GM12878 (cell line): ENCODE results near the gene MYCBPAP. TPM values are rescaled to one million over a fixed set of nuclear protein-coding genes. Genes with fewer than 3 reads are reported as not detected.

Source experiments
- ATAC-seq: fragments of 200-7000 bp; cut with Tn5 transposase; 3 replicates; pipeline ENCODE4 v1.9.1; 2020; ENCODE audit warnings: mild to moderate bottlenecking, moderate library complexity
- BruUV-seq: library from RNA; stranded (reverse); fragments of 400-500 nt; replicated peaks from 2 replicates; lab custom pipeline; 2021; lab: Mats Ljungman, UMichigan
- CTCF ChIA-PET: fragments of 300-600 bp; sonication (Branson Sonifier 250); formaldehyde crosslinking; extraction: SDS; loops from one replicate; lab custom pipeline; 2021; ENCODE audit warnings: inconsistent platforms; lab: Yijun Ruan, JAX
- POLR2A ChIA-PET: fragments of 350-600 bp; formaldehyde crosslinking; extraction: SDS; loops from one replicate; lab custom pipeline; 2021; ENCODE audit warnings: inconsistent platforms; lab: Charles Lee
- RAD21 ChIA-PET: fragments of 300-600 bp; sonication (Branson Sonifier 250); formaldehyde crosslinking; loops from one replicate; lab custom pipeline; 2023; ENCODE audit warnings: antibody characterized with exemption; ENCODE audit not compliant: unreplicated experiment; lab: Charles Lee
- SMC1A ChIA-PET: fragments of 300-600 bp; sonication (Branson Sonifier 250); formaldehyde crosslinking; loops from one replicate; lab custom pipeline; 2023; ENCODE audit not compliant: unreplicated experiment, uncharacterized antibody; lab: Charles Lee
- DNase-seq: peaks from one replicate; pipeline ENCODE4 v3.0.0-alpha.2; 2011; ENCODE audit warnings: low read depth, low spot score
- FAIRE-seq: peaks from 3 replicates; lab custom pipeline; 2011; peaks lifted over from hg19 to GRCh38; lab: Jason Lieb, UNC
- H2AFZ ChIP-seq: 2 replicates; pipeline ENCODE4 v1.6.0; 2011; ENCODE audit warnings: low read depth, low read length, control low read depth; ENCODE audit not compliant: control insufficient read depth
- H3K27ac ChIP-seq: 2 replicates; pipeline ENCODE4 v1.5.1; 2011; ENCODE audit warnings: control low read depth; ENCODE audit not compliant: control insufficient read depth, insufficient read depth
- H3K27me3 ChIP-seq, 2 experiments: replicated peaks in 1 of 2; 2 replicates each; pipeline versions ENCODE4 v1.6.0 to v1.6.1; 2011; ENCODE audit warnings: low read length in 1 of 2; ENCODE audit not compliant: control insufficient read depth in 2 of 2, insufficient read depth in 2 of 2
- H3K36me3 ChIP-seq, 2 experiments: 2 replicates each; pipeline ENCODE4 v1.5.1; 2011; ENCODE audit warnings: low read length in 1 of 2; ENCODE audit not compliant: control insufficient read depth in 2 of 2, insufficient read depth in 2 of 2
- H3K4me1 ChIP-seq: 2 replicates; pipeline ENCODE4 v1.6.1; 2011; ENCODE audit warnings: mild to moderate bottlenecking, low read length, moderate library complexity, mixed read lengths; ENCODE audit not compliant: control insufficient read depth, insufficient read depth
- H3K4me2 ChIP-seq: 2 replicates; pipeline ENCODE4 v1.6.0; 2011; ENCODE audit warnings: control low read depth; ENCODE audit not compliant: control insufficient read depth, insufficient read depth
- H3K4me3 ChIP-seq: fragments of 200-600 bp; sonication (generic); 2 replicates; pipeline ENCODE4 v1.5.1; 2016
- H3K79me2 ChIP-seq: 2 replicates; pipeline ENCODE4 v1.6.0; 2011; ENCODE audit warnings: low read length; ENCODE audit not compliant: control insufficient read depth, insufficient read depth
- H3K9ac ChIP-seq: 2 replicates; pipeline ENCODE4 v1.8.0; 2011; ENCODE audit warnings: low read length, control low read depth, mixed read lengths; ENCODE audit not compliant: control insufficient read depth, insufficient read depth
- H3K9me3 ChIP-seq: replicated peaks from 3 replicates; pipeline ENCODE4 v1.5.1; 2011; ENCODE audit warnings: mild to moderate bottlenecking, low read length; ENCODE audit not compliant: control insufficient read depth, insufficient read depth
- H4K20me1 ChIP-seq: 2 replicates; pipeline ENCODE4 v1.6.0; 2011; ENCODE audit not compliant: control insufficient read depth, insufficient read depth
- BCL11A ChIP-seq: IDR thresholded peaks from 2 replicates; pipeline ENCODE4 v1.6.1; 2011; ENCODE audit warnings: low read depth, low read length
- BMI1 ChIP-seq: fragments of 450-650 bp; IDR thresholded peaks from 2 replicates; pipeline ENCODE4 v1.6.1; 2016; ENCODE audit warnings: mild to moderate bottlenecking, moderate library complexity, borderline replicate concordance
- IRF4 ChIP-seq: IDR thresholded peaks from 2 replicates; pipeline ENCODE4 v1.6.1; 2011; ENCODE audit warnings: low read depth, low read length
- MXI1 ChIP-seq: fragments of 150-350 bp; IDR thresholded peaks from 2 replicates; pipeline ENCODE4 v1.6.1; 2011; ENCODE audit warnings: low read depth, mild to moderate bottlenecking, inconsistent platforms, low read length, improper control_type of control experiment
- NFXL1 ChIP-seq: fragments of 450-650 bp; IDR thresholded peaks from 2 replicates; pipeline ENCODE4 v1.6.1; 2017; ENCODE audit warnings: antibody characterized with exemption, mild to moderate bottlenecking, borderline replicate concordance
- NRF1 ChIP-seq: conservative IDR thresholded peaks from 2 replicates; pipeline ENCODE4 v1.6.1; 2011; ENCODE audit warnings: mild to moderate bottlenecking, low read depth, low read length, improper control_type of control experiment
- RAD51 ChIP-seq: fragments of 450-650 bp; IDR thresholded peaks from 2 replicates; pipeline ENCODE4 v1.6.1; 2016; ENCODE audit warnings: moderate library complexity, mild to moderate bottlenecking, inconsistent platforms
- RELA ChIP-seq: fragments of 450-650 bp; IDR thresholded peaks from 2 replicates; pipeline ENCODE4 v1.8.0; 2014; ENCODE audit warnings: borderline replicate concordance; ENCODE audit not compliant: partially characterized antibody
- WRNIP1 ChIP-seq: IDR thresholded peaks from 2 replicates; pipeline ENCODE4 v1.6.1; 2011; ENCODE audit warnings: low read depth, low read length, improper control_type of control experiment, borderline replicate concordance
- WGBS: methylation state at CpG from one replicate; pipeline ENCODE4 v1.1.6; 2016; ENCODE audit warnings: low lambda C conversion rate; ENCODE audit not compliant: insufficient replicate concordance, insufficient coverage; ENCODE audit errors: missing lambda C conversion rate; 5-methylcytosine and 5-hydroxymethylcytosine counted together
- in situ Hi-C: fragments of 300-500 bp; cut with MboI; formaldehyde crosslinking; loops from 9 replicates; pipeline ENCODE4 v1.14.3; 2018; ENCODE audit warnings: mixed read lengths
- intact Hi-C: fragments of 100-400 bp; cut with micrococcal nuclease; formaldehyde crosslinking; loops from one replicate; pipeline ENCODE4 v1.14.2; 2022; ENCODE audit not compliant: unreplicated experiment
- polyA plus RNA-seq, 11 experiments: library from polyadenylated mRNA; depleted of rRNA in 4 of 11; unstranded in 6 of 11; stranded (reverse) in 5 of 11; fragments of >200 nt; fragmentation: Nextera tagmentation in 4 of 11; fragmentation: Illumina TruSeq in 1 of 11; extraction: Ambion mirVana in 4 of 11; extraction: Trizol in 1 of 11; gene quantifications; 1 replicate in 1 of 11; 2 replicates in 10 of 11; pipeline versions ENCODE4 v1.2.1 to v1.2.3, GENCODE V29; 2011 to 2016; ENCODE audit warnings: inconsistent platforms in 2 of 11, missing spikeins in 2 of 11, low read depth in 1 of 11
- total RNA-seq, 4 experiments: library from RNA; depleted of rRNA in 3 of 4; stranded (reverse); fragments of >200 nt in 3 of 4; fragmentation: Illumina TruSeq in 1 of 4; extraction: Trizol in 1 of 4; gene quantifications; 2 replicates each; pipeline versions ENCODE4 v1.2.1 to v1.2.3, GENCODE V29; 2013 to 2021
- TF ChIP-seq, protein P1 (sequence below): fragments of 450-650 bp; formaldehyde crosslinking; IDR thresholded peaks from 2 replicates; pipeline ENCODE4 v1.4.0; 2020; ENCODE audit warnings: mild to moderate bottlenecking, moderate library complexity
- TF ChIP-seq, protein P2 (sequence below): fragments of 450-650 bp; IDR thresholded peaks from 2 replicates; pipeline ENCODE4 v1.6.1; 2016; ENCODE audit warnings: mild to moderate bottlenecking

MYCBPAP gene
- total and polyA plus RNA-seq, 10 of the 15 experiments (the other 5 are each of a cell fraction or from before 2014, with no cell fraction given) = 0.23 to 2.7 (median 1.5) TPM

DNA sequence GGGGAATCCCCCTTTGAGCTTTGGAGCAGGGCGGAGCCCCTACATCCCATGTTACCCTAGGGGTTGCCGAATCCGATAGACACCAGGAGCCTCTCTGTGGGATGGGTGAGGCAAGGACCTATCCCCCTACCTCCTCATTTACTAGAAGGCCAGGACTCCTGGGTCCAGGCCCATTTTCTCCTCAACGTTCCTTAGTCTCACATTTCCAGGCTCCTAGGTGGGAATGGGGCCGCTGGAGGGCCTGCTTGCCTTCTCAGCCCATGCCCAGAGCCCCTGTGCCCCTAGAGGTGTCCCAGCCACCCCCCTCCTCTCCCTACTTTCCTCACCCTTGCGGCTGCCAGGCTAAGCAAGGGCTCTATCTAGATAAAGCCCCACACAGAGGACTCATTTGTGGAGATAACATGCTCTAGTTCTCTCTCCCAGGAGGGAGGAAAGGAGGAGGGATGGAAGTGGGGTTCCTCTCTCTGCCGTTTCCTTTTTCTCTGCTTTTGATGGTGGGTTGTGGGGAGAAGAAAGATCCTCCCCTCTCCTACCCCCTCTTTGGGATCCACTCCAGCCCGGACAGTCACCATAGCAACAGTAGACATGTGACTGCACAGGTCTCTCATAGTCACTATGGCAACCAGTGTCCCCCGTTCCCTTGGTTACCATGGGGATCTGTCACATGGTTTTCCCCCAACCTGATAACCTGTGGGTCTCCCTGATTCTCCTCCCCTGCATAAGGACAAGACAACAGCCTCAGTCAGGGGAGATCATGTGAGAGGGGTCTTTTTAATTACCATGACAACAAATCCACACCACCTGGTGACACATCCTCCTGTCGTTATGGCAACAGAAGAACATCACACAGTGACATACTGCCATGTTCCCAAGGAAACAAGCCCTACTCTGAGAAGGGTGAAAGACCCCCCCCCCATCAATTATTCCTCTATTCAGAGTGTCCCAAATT lies 57.4 kb downstream of the MYCBPAP start:
- Histone ChIP-seq H2AFZ (no peak overlapping the region), H3K4me2 (no peak overlapping the region), H3K79me2 (no peaks in the 10 kb centered on the region), H3K4me3 (no peak overlapping the region), H3K27ac (no peak overlapping the region), H3K9me3 (no peaks in the 10 kb centered on the region), H3K27me3 (peaks cover 9 to 12% of the 10 kb centered on the region in 2 experiments), H3K4me1 (no peaks in the 10 kb centered on the region), H3K36me3 (no peaks in the 10 kb centered on the region), H4K20me1 (no peaks in the 10 kb centered on the region), H3K9ac (no peak overlapping the region)
- BruUV-seq = no TSS peak
- ChIA-PET SMC1A (interaction anchor here (0.7 kb wide), 1 partner anchor 1464 kb away, joined by 4 read pairs; no protein-coding TSS in a partner anchor), RAD21 (no interaction called here), CTCF (no interaction called here), POLR2A (interaction anchor here (0.6 to 0.7 kb wide), 2 partner anchors 24 to 25 kb away, joined by 3 to 4 read pairs; no protein-coding TSS in a partner anchor)
- TF ChIP-seq WRNIP1 (no peak), RAD51 (peak; percentile 20; the same call in 1 of the 2 replicates), BMI1 (peak; percentile 85)
- FAIRE-seq (no peak), DNase-seq (no peak), ATAC-seq (no peak)
- intact Hi-C loops (no loop called here), in situ Hi-C loops (no loop called here)
- WGBS = 21% methylated on average over 10 of the region's 10 CpGs

- Histone ChIP-seq H3K9me3 (no peaks in the 10 kb centered on the region), H4K20me1 (no peaks in the 10 kb centered on the region), H2AFZ (no peak overlapping the region), H3K4me3 (no peak overlapping the region), H3K27ac (no peak overlapping the region), H3K4me2 (no peak overlapping the region), H3K9ac (no peak overlapping the region), H3K27me3 (peaks cover 9 to 11% of the 10 kb centered on the region in 2 experiments), H3K4me1 (no peaks in the 10 kb centered on the region), H3K79me2 (no peaks in the 10 kb centered on the region), H3K36me3 (no peaks in the 10 kb centered on the region)
- POLR2A ChIA-PET = interaction anchor here (0.6 to 0.7 kb wide), 2 partner anchors 25 to 26 kb away, joined by 3 to 4 read pairs; no protein-coding TSS in a partner anchor
- RAD21 ChIA-PET = no interaction called here
- 53% methylated on average over 2 of the region's 2 CpGs for whole genome bisulfite sequencing
- ATAC-seq (no peak), FAIRE-seq (no peak), DNase-seq (no peak)
- in situ Hi-C loops (no loop called here), intact Hi-C loops (no loop called here)
- no TSS peak for BruUV-seq
- SMC1A ChIA-PET = interaction anchor here (0.7 kb wide), 1 partner anchor 1465 kb away, joined by 4 read pairs; no protein-coding TSS in a partner anchor
- CTCF ChIA-PET = no interaction called here
- TF ChIP-seq IRF4 (no peak), MXI1 (no peak), NFXL1 (no peak), RELA (no peak), BCL11A (no peak), NRF1 (no peak)
- TF ChIP-seq, protein P1, sequence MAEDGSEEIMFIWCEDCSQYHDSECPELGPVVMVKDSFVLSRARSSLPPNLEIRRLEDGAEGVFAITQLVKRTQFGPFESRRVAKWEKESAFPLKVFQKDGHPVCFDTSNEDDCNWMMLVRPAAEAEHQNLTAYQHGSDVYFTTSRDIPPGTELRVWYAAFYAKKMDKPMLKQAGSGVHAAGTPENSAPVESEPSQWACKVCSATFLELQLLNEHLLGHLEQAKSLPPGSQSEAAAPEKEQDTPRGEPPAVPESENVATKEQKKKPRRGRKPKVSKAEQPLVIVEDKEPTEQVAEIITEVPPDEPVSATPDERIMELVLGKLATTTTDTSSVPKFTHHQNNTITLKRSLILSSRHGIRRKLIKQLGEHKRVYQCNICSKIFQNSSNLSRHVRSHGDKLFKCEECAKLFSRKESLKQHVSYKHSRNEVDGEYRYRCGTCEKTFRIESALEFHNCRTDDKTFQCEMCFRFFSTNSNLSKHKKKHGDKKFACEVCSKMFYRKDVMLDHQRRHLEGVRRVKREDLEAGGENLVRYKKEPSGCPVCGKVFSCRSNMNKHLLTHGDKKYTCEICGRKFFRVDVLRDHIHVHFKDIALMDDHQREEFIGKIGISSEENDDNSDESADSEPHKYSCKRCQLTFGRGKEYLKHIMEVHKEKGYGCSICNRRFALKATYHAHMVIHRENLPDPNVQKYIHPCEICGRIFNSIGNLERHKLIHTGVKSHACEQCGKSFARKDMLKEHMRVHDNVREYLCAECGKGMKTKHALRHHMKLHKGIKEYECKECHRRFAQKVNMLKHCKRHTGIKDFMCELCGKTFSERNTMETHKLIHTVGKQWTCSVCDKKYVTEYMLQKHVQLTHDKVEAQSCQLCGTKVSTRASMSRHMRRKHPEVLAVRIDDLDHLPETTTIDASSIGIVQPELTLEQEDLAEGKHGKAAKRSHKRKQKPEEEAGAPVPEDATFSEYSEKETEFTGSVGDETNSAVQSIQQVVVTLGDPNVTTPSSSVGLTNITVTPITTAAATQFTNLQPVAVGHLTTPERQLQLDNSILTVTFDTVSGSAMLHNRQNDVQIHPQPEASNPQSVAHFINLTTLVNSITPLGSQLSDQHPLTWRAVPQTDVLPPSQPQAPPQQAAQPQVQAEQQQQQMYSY = no peak
- TF ChIP-seq, protein P2, sequence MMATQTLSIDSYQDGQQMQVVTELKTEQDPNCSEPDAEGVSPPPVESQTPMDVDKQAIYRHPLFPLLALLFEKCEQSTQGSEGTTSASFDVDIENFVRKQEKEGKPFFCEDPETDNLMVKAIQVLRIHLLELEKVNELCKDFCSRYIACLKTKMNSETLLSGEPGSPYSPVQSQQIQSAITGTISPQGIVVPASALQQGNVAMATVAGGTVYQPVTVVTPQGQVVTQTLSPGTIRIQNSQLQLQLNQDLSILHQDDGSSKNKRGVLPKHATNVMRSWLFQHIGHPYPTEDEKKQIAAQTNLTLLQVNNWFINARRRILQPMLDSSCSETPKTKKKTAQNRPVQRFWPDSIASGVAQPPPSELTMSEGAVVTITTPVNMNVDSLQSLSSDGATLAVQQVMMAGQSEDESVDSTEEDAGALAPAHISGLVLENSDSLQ = no peak
Observed at GRCh38 chr17:50566886-50567285, 58.6 kb downstream of the MYCBPAP start.
